ENCODE results near the gene FOXI2. TPM values are rescaled to one million over a fixed set of nuclear protein-coding genes. Genes with fewer than 3 reads are reported as not detected.

Gene FOXI2
- not detected in 2 replicates for total RNA-seq

DNA sequence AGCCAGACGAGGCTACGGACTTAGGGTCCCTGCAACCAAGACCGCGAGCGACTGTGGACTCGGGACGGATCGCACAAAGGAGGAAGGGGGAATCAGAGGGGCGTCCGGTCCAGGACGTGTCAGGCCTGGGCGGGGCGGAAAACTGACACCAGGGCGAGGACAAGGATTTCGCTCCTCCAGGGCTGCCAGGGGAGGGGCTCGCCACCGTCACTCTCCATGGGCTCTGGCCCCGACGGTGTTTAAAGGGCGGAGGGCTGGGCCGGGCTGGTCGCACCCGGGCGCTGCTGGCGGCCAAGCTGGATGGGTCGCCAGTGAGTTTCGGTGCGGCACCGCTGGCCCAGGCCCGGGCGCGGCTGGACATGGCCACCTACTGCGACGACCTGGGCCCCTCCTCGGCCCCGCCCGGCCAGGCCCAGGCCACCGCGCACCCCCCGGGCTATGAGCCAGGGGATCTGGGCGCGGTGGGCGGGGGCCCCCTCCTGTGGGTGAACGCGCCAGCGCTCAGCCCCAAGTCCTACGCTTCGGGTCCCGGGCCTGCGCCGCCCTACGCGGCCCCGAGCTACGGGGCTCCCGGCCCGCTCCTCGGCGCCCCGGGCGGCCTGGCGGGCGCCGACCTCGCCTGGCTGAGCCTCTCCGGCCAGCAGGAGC, at the start of gene FOXI2:
Gene FOXI2, plus strand, starts transcription at position 271 of the 648 bp plus-strand sequence. Its CDS starts 89 bp downstream, at position 360.
- no peak for DNase-seq (ENCODE audit: extremely low read depth, low read depth, low spot score)

DNA sequence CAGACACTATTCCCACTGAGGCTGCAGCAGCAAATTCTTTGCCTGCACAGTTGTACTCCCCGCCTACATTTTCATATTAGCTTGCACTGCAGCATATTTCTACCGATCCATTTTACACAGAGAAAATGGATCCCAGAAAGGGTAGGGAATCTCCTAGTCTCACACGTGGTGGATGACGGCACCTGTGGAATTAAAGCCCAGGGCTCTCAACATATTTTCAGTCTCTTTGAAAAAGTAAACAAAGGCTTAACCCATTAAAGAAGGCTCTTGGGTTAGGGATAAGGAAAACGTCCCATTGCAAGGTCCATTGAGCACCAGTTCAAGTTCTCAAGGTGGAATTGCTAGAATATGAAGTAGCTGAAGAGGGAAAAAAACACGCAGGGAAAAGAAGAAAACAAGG, 49.4 kb upstream of the FOXI2 start:
- no peak for DNase-seq (ENCODE audit: extremely low read depth, low read depth, low spot score)

DNA sequence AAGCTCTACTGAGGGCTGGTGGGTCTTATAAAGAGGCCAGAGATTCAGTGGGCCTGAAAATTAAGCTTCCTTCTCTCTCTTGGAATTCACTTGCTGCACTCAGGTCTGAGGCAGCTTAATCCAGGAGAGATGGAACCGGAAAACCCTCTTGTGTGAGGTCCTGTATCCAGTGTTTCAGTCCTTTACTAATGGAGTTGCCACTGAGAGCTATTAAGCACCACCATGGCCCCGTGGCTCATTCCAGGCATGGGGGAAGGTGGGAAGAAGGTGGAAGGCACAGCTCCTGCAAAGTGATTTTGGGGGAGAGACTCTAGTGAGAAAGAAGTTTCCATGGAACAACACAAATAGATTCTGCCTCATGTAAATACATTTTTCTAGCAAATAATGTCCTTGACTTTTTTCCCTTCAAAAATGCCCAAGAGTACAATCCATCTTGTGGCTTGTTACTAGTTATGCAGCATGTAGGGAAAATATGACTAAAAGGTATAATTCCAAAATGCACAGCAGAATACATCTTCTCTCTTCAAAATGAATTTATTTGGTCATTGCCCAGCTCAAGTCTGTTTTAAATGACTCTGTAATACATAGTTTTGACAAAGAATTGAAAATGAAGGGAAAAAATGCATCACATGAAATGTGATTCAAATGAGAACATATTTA, 46.7 kb upstream of the FOXI2 start:
- no peak for DNase-seq (ENCODE audit: extremely low read depth, low read depth, low spot score)

DNA sequence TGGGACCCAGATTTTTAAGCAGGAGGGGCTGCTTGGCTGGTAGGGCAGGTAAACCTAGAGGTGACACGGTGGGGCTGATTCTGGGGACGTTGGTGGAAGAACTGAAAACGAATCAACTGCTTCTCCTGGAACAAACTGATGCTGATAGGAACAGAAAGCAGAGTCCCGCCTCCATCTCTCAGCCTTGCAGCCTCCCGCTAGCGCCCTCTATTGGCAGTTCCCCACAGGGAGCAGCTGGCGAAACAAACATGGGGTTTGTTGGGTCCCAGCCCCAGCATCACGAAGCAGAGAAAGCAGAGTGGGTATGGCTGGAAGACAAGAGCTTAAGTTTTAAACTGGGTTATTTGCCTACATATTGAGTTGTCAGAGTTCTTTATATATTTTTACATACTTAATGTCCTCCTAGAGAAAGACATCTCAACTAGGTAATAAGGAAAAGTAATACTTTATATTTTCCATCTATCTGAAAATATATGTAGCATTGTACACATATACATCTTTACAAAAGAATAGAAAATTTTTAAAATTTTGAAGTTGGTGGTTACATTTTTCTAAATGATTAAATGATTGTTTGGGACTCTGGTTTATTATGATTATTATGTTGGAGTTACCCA, 42.3 kb upstream of the FOXI2 start:
- DNase-seq (ENCODE audit: extremely low read depth, low read depth, low spot score) = no peak

DNA sequence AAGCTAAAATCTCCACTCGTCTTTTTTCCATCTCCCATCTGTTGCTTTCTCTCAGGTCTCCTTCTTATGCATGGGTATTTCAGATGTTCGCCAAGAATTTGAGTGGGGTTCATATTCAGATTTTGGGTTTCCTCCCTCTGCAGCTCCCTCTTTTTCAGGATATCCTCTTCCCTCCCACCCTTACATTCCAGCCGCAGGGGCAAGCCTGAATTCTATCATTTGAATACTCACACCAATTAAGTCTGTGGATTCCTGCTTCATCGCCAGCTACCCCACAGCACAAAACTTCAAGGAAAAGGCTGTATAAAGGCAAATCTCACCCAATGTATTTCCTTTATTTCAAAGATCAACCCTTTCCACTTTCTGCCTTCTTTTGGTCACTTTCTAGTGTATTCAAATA, 41.6 kb upstream of the FOXI2 start:
- no peak for DNase-seq (ENCODE audit: extremely low read depth, low read depth, low spot score)

DNA sequence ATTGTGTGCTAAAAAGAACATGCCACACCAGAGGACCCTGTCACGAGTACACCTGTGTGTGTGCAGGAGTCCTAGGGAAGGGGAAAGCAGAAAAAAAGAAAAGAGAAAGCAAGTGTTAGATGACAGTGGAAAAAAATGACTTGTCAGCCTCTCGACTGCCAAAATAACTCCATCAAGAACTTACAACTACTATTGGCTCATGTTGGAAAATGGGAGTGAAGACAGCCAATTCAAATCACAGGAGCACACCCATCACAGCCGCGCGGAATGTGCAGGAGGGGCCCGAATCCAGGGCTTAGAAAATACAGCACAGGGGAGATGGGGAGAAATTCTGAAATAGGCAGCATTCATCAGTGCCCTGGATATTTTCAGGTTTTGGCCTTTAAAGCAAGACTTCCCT, 38.1 kb upstream of the FOXI2 start:
- no peak for DNase-seq (ENCODE audit: extremely low read depth, low read depth, low spot score)

DNA sequence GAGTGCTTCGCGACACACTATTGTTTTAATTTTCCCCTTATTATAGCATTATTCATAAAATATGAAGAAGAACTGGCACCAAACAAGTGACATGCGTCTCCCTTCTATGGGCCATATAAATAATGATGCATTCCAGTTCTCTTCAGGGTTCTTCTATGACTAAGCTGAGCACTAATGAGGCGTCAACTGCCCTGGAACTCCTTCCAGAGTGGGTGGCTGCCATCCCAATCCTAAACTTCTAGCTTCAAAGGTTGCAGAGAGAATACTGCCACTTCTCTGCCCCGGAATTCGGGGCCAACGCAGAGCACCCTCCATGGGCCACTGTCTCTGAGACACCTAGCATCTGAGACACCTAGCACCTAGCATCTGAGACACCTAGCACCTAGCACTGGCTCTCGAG, 37.7 kb upstream of the FOXI2 start:
- DNase-seq (ENCODE audit: extremely low read depth, low read depth, low spot score) = no peak

DNA sequence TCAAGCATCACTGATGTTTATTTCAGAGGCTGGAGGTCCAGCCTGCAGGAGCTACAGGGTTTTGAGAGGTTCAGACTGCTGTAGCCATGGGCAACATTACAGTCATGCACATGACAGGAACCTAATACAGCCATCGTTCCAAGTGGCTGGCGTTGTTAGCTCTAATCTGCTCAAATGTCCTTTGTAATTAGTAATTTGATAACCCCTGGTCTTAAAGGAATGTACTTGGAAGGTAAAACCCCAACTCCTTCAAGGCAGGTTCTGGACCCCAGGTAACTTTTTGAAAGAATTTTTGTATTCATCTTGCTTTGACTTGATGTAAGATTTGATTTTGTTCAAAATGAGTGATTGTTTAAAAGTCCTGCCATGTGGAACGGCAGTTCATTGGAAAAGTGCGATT, 34.7 kb upstream of the FOXI2 start:
- DNase-seq (ENCODE audit: extremely low read depth, low read depth, low spot score) = no peak

DNA sequence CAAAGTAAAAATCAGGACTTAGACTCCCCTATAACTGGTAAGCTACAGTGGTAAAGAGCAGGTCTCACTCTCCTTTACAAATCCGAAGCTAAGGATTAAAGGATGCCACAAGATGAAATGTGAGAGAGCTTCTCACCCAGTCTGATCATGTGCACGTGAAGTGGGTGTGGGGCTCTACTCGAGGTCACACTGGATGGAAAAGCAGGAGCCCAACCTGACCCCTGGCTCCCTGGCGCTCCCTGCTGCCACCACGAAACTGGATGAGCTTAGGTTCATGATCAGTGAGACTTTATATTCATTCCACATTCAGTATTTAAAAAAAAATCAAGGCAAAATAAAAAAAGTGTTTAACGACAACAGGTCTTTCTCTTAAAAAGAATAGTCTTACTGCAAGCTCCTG, 21.7 kb upstream of the FOXI2 start:
- no peak for DNase-seq (ENCODE audit: extremely low read depth, low read depth, low spot score)

DNA sequence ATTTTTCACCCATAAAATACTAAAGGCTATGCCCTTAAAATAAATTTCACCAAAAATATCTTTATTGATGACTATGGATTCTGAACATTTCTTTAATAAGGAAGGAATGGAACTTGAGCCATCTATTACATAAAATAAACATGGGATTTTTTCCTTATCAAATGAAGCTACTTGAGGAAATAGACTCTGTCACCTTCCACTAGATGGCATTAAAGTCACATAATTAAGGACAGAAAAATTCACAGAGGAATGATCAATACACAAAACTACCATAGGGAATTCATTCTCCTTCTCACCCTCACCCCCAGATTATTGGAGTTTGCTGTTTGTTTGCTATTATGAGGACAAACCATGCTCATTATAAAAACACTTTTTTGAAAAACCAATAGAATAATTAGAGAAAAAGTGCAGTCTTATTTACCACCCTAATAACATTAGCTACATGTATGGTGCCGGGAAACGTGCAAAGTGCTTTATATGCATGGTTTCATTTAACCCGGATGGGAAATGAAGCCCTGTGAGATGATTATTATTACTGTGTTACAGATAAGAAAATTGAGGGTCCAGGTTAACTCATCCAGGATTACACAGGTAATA, 21.1 kb upstream of the FOXI2 start:
- DNase-seq (ENCODE audit: extremely low read depth, low read depth, low spot score) = no peak

DNA sequence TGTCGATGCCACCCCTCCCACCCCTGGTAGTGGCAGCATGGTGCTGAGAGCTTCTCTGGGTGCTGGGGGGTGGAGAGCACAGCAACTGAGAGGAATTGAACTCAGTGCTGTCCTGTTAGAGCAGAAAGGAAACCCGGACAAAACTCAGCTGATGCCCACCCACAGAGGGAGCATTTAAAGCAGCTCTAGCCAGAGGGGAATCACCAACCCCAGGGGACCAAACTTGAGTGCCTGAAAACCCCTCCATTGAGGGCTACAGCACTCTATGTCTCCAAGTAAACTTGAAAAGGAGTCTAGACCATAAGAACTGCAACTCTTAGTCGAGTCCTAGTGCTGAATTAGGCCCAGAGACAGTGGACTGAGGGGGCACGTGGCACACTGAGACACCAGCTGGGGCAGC, 16.8 kb upstream of the FOXI2 start:
- DNase-seq (ENCODE audit: extremely low read depth, low read depth, low spot score) = no peak

DNA sequence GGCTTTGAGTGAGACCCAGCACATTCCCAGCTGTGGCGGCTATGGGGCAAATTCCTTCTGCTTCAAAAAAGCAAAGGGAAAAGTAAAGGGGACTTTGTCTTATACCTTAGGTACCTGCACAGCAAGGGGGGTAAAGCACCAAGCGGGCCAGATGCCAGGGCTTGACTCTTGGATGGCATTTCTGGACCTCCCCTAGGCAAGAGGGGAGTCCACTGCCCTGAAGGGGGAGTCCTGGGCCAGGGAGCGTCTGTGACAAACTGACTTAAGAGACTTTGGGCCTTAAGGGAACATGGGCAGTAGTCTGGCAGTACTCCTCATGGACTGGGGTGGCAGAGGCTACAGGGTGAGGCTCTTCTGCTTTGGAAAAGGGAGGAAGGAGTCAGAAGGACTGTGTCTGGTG, 16.1 kb upstream of the FOXI2 start:
- DNase-seq (ENCODE audit: extremely low read depth, low read depth, low spot score) = no peak

DNA sequence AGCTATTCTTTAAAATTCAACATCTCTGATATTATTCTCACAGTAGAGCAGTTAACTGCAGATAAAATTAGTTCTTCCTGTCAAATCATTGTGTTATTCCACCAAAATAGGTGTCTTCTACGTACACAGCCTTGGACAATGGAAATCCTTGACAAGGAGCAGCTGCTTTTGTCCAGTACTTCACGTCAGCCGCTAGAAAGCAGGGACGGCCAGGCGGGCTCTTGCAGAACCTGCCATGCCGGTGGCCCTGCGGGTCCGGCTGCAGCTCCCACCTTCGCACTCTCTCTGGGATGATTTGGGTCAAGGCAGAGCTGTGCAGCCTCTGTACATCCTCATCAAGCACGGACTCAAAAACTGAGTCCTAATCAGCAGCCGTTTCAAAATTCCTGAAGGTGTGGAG, 2.2 kb upstream of the FOXI2 start:
- no peak for DNase-seq (ENCODE audit: extremely low read depth, low read depth, low spot score)

DNA sequence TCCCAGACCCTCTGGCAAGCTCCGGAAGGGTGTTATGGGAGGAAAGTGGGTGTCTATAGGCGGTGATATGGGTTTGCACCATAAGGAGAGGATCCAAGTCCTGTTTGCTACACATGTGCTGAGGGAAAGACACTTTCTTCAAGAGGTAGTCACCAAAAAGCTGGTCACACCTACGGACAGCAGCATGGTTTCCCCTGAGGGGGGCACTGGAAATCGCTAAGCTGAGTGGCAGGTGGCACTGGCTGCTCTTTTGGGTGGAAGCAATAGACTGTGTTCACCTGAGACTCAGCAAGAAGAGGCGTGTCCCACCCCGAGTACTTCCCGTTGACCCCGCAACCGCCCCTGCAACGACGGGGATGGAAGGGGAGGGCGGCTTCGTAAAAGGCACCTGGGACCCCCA, 1.8 kb upstream of the FOXI2 start:
- no peak for DNase-seq (ENCODE audit: extremely low read depth, low read depth, low spot score)

DNA sequence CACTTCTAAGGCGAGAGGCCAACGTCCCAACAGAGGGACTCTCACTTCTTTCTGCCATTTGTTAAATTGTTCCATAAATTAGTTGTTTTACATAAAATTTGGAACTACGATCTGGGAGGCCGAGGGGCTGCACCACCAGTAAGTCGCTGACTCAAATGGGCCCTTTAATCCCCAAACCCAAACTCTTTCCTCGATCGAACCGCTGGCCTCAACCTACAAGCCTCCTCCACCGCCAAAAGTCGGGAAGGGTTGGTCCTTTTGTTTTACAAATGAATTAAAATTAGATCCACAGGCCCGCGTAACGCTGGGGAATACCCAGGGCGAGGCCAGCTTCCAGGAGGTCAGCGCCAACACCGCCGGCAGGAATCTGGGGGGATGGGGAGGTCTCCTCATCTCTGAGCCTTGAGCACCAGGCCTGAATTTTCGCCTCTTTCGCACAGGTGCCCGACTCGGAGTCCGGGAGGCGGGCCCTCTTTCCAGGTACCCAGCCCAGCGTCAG, 1.2 kb upstream of the FOXI2 start:
- no peak for DNase-seq (ENCODE audit: extremely low read depth, low read depth, low spot score)

DNA sequence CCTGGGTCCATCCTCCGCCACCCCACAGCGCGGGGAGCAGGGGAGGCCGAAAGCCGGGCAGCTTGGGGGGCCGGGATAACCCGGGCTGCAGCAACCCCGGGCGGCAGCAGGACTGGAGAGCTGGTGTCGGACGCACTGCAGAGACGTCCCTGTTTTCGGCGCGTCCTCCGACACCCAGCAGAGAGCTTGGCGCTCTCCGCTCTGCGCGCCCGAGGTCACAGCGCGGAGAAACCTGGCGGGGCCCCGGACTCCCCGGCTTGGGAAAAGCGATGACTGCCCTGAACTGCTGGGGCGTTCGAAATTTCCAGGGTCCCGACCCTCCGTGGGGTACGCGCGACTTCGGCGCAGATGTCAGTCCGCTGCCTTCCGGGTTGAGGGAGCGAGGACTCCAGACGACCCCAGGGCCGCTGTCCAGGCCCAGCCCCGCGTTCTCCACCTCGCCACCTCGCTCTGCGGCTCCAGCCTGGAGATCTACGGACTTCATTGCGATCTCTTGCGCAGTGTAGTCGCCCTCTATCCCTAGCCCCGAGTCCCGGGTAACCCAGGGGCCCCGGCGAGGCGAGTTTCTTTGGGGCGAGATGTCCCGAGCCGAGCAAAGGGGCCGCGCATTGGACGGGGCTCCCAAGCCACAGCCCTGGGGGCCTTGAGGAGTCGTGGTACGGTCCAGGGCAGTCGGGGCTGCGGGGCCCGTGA, 617 bp upstream of the FOXI2 start:
- DNase-seq (ENCODE audit: extremely low read depth, low read depth, low spot score) = no peak

DNA sequence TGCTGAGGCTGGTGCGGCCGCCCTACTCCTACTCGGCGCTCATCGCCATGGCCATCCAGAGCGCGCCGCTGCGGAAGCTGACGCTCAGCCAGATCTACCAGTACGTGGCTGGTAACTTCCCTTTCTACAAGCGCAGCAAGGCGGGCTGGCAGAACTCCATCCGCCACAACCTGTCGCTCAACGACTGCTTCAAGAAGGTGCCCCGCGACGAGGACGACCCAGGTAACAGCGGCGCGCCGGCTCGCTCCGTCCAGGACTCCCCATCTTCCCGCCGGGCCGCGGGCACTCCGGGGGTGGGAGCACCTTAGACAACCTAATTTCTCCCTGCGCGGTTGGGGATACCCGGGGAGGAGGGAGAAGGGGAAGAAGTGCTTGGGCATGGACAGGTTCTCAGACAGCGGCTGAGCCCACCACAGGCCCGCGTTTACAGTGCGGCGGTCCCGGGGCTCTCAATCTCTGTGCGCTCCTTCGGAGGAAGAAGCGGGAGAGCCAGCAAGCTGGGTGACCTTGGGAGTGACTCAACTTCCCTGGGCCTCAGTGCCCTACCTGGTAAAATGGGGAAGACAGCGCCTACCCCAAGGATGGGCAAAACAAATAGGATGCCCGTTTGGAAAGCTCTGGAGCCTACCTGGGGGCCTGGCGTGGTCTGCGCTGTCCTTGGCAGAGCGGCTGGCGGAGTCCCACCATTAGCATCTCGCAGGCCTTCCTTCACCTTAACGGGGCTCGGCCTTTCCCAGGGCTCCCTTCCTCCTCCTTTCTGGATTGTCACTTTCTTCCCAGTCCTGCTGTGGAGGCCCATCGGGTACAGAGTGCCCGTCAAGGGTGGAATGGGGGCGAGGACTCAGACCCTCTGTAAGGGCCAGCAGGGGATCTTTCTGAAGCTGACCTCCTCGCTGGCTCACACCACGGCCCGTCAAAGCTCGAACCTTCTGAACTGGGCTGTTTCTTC, 852 bp downstream of the FOXI2 start:
- DNase-seq (ENCODE audit: extremely low read depth, low read depth, low spot score) = no peak

DNA sequence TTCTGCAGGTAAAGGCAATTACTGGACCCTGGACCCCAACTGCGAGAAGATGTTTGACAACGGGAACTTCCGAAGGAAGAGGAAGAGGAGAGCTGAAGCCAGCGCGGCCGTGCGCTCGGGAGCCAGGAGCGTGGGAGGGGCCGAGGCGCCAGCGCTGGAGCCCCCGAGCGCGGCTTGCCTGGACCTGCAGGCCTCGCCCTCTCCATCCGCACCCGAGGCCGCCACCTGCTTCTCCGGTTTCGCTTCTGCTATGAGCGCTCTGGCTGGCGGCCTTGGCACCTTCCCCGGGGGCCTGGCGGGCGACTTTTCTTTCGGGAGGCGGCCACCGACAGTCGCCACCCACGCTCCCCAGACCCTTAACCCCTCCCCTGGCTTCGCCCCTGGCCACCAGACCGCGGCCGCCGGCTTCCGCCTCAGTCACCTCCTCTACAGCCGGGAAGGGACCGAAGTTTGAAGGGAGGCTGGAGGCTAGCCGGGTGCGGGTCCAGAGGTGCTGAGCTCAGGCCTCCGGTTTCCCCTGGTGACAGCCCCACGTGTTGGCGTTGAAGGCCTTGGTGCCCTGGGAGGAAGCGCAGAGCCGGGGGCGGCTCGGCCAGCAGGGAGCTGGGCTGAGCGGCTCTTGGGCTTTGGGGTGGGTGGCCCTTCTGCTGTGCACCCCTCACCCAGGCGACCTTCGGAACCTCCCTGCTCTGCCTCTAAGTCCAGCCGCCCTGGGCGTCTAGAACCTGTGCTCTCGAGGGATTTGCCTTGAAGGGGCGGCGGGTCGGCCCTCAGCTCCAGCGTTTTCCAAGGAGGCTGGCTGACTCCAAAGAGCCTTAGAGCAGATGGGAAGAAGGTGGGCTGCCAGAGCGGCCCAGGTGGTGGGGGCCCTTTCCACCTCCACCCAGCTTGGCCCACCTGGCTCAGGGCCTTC, 1.8 kb downstream of the FOXI2 start:
- DNase-seq (ENCODE audit: extremely low read depth, low read depth, low spot score) = no peak

DNA sequence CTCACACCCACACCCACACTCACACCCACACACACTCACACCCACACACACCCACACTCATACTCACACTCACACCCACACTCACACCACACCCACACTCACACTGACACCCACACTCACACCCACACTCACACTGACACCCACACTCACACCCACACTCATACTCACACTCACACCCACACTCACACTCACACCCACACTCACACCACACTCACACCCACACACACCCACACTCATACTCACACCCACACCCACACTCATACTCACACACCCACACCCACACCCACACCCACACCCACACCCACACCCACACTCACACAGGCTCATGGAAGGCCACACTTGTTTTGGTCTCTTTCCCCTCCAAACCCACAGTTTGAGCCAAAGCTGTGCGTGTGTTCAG, 2.9 kb downstream of the FOXI2 start:
- no peak for DNase-seq (ENCODE audit: extremely low read depth, low read depth, low spot score)
